T follicular helper cell (primary cell): ENCODE data around the gene SORBS2.

Experiments used
- DNase-seq: peaks from one replicate; pipeline ENCODE4 v3.0.0-alpha.2; 2020; ENCODE audit warnings: low read depth

Gene SORBS2

GRCh38 chr4:185672151-185672550 is 139.8 kb downstream of the SORBS2 start:
- DNase-seq: no peak

- DNase-seq: no peak
Observed at GRCh38 chr4:185671496-185671895, 140.5 kb downstream of the SORBS2 start.

GRCh38 chr4:185671066-185671465 is 140.9 kb downstream of the SORBS2 start:
- no peak for DNase-seq

DNA sequence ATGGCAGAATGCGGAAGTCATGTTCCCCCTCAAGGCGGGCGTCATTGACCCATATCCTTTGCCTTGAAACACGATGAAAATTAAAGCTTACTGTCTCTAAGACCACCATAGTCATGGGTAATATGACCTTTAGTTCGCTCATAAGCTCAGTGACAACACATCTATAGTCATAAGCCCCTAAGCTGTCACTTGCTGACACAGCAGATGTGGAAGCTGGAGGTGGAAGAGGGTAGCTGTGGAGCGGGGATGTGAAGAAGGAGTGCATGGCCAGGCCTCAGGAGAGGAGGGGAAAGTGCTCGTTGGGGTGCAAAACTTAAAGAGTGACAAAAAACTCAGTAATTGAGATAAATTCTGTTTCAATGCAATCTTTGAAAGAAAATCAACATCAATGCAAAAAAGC is 142.7 kb downstream of the SORBS2 start:
- DNase-seq: no peak

DNA sequence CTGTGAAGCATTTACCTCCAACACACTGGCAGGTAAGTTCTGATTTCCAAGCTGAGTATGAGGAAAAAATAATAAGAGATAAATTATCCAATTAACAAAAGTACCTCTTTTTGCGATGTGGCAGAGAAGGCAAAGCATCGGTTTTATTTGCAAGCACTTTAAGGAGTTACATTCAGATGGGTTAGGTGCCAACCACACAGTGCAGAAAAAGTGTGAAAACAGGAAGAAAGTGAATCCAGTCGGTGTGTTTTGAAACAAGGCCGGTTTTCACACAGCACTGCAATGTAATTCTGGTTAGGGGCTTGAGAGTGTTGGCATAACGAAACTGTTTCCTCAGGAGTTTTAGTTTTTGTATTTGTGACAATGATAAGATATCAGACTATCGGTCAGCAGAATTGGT is 145.8 kb downstream of the SORBS2 start:
- DNase-seq: no peak

DNA sequence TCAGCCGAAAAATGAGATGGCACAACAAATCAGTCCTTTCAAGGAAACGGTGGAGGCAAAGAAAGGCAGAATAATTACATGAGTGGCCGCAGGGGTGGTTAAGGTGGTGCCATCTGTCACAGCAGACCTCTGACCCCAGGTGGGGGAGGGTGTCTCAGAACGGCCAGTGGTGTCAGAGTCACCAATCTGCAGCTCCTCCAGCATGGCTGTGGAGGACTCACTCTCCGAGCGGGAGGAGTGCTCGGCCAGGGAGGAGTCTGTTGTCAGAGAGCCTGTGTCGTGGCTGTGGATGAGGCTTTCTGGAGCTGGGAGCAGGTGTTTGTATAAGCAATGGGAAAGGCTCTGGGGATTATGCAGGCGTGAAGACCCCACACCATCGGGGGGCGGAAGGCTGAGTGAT is 146.3 kb downstream of the SORBS2 start:
- no peak for DNase-seq

DNA sequence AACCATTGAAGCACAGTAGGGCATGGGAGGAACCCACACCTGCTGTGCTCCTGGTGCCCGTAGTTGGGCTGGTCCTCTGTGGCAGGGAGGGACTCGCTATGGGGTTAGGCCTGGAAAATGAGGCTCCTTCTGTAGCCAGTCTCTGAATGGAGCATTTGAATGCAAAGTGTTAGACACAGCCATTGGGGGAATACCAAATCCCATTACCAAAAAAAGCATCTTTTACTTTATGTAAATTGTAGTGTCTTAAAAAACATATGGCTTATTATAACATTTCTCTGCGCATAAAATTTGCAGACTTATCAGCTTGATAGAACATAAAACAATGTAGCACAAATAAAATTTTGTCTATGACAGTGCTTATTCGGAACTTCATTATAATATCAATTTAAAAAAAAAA is 147.5 kb downstream of the SORBS2 start:
- no peak for DNase-seq

GRCh38 chr4:185662030-185662778 is 149.8 kb downstream of the SORBS2 start:
- no peak for DNase-seq

DNA sequence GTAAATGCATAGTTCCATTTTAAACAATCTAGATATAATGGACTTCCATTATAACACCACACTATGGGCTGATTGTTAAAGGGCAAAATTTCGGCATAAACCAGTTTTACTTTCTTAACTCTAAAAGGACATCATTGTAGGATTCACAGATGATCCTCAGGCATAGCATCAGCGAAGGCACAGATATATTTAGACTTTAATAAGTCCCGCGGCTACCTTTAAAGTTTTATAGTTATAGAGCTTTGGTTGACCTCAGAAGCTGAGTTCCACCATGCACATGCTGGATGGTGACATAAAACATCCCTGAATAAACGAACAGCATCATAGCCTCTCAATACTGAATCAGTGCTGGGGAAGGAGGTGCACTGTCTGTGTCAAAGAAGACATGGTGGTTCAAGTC is 151.7 kb downstream of the SORBS2 start:
- DNase-seq: no peak

DNA sequence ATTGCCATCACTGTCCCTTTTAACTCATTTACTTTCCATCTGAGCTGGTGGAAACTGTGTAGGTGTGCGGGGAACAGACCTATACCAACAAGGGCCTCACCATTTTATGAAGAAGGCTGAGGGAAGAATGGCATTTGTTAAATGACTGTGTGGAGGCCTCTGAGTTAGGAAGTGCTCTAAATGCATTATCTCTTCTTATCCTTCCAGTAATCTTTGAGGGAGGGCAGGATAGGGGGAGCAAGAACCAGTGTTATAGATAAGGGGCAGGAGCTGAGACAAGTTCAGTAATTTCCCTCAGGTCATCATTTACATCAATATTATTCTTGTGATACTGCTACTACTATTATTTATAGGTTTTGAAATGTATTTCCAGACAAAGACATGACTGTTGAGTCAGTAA is 154.3 kb downstream of the SORBS2 start:
- no peak for DNase-seq

- DNase-seq: no peak
Observed at GRCh38 chr4:185657183-185657582, 154.8 kb downstream of the SORBS2 start.

- DNase-seq: no peak
Observed at GRCh38 chr4:185656467-185656931, 155.5 kb downstream of the SORBS2 start.

- DNase-seq: no peak
Observed at GRCh38 chr4:185654965-185655554, 156.9 kb downstream of the SORBS2 start.

DNA sequence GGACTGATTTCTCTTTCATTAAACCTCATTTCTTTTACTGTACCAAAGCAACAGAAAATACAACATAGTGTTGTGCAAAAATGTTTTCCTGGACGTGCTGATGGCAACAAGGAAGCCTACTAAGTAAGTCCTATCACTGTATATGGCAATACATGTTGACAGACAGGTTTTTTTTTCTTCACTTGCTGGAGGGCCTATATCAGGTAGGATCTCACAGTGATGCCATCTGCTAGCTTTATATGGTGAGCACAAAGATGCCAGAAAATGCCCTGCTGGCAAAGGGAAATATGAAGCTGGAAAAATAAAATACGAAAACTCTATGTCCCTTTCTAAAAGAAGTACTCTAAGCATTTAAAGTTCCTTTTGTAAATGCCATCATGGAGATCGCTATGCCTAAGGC is 157.7 kb downstream of the SORBS2 start:
- DNase-seq: no peak

DNA sequence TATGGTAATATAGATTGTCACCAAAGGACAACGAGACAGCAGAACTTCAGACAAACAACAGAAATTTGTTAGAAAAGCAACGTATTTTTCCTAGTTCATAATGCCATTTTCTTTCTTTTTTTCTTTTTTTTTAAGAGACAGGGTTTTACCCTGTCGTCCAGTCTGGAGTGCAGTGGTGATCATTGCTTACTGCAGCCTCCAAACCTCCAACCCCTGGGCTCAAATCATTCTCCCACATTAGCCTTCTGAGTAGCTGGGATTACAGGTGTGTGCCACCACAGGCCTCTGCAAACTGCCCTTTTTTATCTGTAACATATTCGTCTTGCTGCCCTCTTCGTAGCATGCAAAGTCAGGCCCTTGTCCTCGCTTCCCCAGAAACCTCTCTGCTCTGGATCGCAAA is 160.1 kb downstream of the SORBS2 start:
- DNase-seq: no peak

GRCh38 chr4:185651137-185651677 is 160.8 kb downstream of the SORBS2 start:
- no peak for DNase-seq

DNA sequence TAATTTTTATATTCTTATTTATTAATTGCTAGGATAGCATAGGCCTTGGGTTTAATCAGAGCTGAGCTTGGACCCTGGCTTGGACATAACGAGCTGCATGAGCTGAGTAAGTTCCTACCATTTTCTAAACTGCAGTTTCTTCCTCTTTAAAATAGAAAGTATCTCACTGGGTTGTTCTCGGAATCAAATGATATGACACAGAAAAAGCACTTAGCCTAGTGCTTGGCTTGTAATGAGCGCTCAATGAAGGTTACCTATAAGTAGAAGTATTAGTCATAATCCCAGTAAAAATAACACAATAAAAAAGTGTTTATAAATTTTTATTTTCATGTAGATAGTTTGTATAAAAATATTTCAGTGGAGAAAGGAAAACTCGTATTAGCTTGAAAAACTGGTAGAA is 163.4 kb downstream of the SORBS2 start:
- DNase-seq: no peak

GRCh38 chr4:185645403-185645802 is 166.6 kb downstream of the SORBS2 start:
- no peak for DNase-seq

DNA sequence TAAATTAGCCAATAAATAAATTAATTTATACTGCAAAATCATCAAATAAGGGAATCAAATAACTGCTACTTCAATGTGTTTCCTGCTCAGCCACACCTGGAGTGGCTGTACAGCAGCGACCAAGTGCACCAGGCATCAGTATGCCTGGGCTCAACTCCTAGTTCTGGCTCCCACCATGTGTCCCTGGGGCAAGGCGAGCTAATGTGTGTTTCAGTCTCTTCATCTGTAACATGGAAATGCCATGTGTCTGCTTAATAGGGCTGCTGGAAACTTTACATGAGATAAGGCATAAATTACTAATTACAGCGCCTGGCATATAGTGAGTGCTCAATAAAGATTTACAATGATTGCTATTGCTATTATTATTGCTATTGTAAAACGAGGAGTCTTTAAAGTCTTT is 167.6 kb downstream of the SORBS2 start:
- DNase-seq: no peak

- no peak for DNase-seq
Observed at GRCh38 chr4:185642907-185643306, 169.1 kb downstream of the SORBS2 start.

DNA sequence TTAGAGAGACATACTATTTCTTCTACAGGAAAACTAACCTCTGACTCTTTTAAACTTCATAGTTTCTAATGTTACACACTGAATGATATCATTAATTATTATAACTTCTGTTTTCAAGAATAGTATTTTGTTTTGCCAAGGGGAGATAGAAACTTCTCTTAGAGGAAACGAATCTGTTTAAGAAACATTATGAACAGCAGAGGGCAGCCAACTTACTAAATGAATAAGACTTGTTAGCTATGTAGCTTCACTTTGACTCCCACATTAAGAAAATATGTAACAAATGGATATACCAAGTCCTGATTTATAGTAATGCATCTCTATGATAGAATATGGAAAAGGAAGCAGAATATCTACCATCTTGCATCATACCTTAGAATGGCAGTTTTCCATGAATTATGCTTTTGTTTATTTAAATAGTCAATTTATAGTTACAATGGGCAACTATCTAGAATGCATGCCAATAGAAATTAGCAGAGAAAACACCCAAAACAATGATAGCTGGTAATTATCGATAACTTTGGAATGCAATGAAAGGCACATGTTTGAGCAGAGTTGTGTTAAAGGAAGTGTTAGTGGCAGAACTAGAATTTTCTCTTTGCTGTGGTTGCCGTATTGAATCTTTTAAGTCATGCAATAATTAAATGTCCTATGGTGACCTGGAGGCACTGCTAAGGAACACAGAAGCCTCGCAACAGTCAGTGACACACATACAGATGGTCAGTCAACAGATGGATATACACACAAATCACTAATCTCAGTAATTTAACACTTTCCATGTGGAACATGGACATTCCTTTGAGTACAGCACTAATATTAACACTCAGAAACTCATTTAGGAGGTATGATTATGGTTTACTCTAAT is 171.0 kb downstream of the SORBS2 start:
- DNase-seq: no peak

DNA sequence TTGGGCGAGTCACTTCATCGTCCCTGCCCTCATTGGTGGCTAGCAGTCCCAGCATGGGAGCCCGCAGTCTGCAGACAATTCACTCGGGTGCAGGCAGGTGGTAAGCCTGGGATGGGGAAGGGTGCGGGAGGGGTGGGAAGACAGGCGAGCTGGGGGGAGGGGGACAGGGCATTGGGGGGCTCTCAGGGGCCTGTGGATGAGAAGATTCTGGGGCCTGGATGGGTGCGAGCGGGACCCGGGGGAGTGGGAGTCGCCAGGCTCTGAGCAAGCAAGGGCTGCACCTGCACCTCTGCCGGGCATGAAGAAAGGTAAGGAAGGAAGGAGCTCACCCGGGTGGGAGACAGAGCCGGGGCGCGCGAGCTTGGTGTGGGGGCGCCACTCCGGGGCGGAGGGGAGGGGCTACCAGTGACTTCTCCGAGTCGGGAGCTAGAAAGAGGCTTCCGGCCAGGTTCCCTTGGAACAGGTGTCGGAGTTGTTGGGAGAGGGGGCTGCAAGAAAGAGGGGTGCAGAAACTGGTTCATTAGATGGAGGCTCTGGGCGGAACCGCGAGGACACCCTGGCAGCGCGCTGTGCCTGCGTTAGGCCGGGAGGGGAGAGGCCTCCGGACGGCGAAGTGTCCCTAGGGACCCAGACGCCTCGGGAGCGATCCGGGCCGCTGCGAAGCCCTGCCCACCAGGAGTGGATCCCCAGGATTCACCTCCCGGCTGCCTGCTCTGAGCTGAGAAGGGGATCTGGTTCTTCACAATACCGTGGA is 173.3 kb downstream of the SORBS2 start:
- no peak for DNase-seq
